ENCODE measurements around the gene DEK.

DNA sequence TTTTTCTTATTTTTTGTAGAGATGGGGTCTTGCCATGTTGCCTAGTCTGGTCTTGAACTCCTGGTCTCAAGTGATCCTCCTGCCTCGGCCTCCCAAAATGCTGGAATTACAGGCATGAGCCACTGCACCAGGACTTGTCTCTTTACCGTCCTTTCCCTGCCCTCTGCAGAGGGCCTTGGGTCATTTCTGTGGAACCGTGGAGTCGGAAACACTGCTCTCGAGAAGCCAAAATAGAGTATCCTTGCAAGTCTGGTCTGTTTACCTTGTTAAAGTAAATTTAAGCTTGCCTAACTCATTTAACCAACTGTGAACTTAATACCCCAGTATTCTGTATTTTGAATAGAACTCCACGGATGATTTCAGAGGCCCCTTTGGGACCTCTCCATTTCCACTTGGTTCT is 57.7 kb downstream of the DEK start:
- TF ChIP-seq PHF8 (CRISPR knock-in tag; IDR thresholded peaks at IDR 0.05) (no peak), WIZ (CRISPR knock-in tag; IDR thresholded peaks at IDR 0.05) (no peak), STAG1 (CRISPR knock-in tag; IDR thresholded peaks at IDR 0.05) (no peak), RCOR2 (CRISPR knock-in tag; IDR thresholded peaks at IDR 0.05) (no peak), HNF4A (CRISPR knock-in tag; IDR thresholded peaks at IDR 0.05) (no peak), GABPB1 (CRISPR knock-in tag; IDR thresholded peaks at IDR 0.05) (no peak), NR2F6 (IDR thresholded peaks at IDR 0.05) (no peak), NR2F6 (CRISPR knock-in tag; IDR thresholded peaks at IDR 0.05) (no peak), TBP (CRISPR knock-in tag; IDR thresholded peaks at IDR 0.05) (no peak), ZNF274 (CRISPR knock-in tag; IDR thresholded peaks at IDR 0.05) (no peak)
- TF ChIP-seq, protein P1, sequence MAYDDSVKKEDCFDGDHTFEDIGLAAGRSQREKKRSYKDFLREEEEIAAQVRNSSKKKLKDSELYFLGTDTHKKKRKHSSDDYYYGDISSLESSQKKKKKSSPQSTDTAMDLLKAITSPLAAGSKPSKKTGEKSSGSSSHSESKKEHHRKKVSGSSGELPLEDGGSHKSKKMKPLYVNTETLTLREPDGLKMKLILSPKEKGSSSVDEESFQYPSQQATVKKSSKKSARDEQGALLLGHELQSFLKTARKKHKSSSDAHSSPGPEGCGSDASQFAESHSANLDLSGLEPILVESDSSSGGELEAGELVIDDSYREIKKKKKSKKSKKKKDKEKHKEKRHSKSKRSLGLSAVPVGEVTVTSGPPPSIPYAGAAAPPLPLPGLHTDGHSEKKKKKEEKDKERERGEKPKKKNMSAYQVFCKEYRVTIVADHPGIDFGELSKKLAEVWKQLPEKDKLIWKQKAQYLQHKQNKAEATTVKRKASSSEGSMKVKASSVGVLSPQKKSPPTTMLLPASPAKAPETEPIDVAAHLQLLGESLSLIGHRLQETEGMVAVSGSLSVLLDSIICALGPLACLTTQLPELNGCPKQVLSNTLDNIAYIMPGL (CRISPR knock-in tag; IDR thresholded peaks at IDR 0.05; ENCODE audit: borderline replicate concordance in 1 of 2, low read depth in 1 of 2): no peak
- TF ChIP-seq, protein P2, sequence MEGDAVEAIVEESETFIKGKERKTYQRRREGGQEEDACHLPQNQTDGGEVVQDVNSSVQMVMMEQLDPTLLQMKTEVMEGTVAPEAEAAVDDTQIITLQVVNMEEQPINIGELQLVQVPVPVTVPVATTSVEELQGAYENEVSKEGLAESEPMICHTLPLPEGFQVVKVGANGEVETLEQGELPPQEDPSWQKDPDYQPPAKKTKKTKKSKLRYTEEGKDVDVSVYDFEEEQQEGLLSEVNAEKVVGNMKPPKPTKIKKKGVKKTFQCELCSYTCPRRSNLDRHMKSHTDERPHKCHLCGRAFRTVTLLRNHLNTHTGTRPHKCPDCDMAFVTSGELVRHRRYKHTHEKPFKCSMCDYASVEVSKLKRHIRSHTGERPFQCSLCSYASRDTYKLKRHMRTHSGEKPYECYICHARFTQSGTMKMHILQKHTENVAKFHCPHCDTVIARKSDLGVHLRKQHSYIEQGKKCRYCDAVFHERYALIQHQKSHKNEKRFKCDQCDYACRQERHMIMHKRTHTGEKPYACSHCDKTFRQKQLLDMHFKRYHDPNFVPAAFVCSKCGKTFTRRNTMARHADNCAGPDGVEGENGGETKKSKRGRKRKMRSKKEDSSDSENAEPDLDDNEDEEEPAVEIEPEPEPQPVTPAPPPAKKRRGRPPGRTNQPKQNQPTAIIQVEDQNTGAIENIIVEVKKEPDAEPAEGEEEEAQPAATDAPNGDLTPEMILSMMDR (CRISPR knock-in tag; IDR thresholded peaks at IDR 0.05): no peak
